NOMO-1 treated with dmso at 0.1 percent for 144 hours (cell line): Measurements from ENCODE around the gene C4orf33.
"Not testable (repeated sequence)": the region's sequence is repeated elsewhere in the genome, so short reads cannot be mapped to it uniquely, and the experiment has no call there.

Experiments used
- DNase-seq: peaks from one replicate; lab custom pipeline; 2025; ENCODE audit not compliant: unreplicated experiment; lab: John Stamatoyannopoulos, UW

Gene C4orf33

GRCh38 chr4:129095811-129096454 lies at the start of gene C4orf33:
C4orf33 (plus strand) TSS chr4:129096152; CDS start chr4:129102611, 6,459 bp downstream.
- peak; percentile 60 for DNase-seq

- DNase-seq: no peak
Observed at GRCh38 chr4:129059028-129059427, 36.9 kb upstream of the C4orf33 start.

GRCh38 chr4:129062580-129062979 lies 33.4 kb upstream of the C4orf33 start:
- DNase-seq: no peak

- no peak for DNase-seq
Observed at GRCh38 chr4:129063640-129064039, 32.3 kb upstream of the C4orf33 start.

GRCh38 chr4:129064717-129065116 lies 31.2 kb upstream of the C4orf33 start:
- DNase-seq: no peak

- DNase-seq: not testable (repeated sequence)
Observed at GRCh38 chr4:129069537-129069936, 26.4 kb upstream of the C4orf33 start.

- DNase-seq: no peak
Observed at GRCh38 chr4:129077326-129077725, 18.6 kb upstream of the C4orf33 start.

- no peak for DNase-seq
Observed at GRCh38 chr4:129080129-129080528, 15.8 kb upstream of the C4orf33 start.

GRCh38 chr4:129082302-129082701 lies 13.7 kb upstream of the C4orf33 start:
- no peak for DNase-seq

- DNase-seq: no peak
Observed at GRCh38 chr4:129085472-129085871, 10.5 kb upstream of the C4orf33 start.

GRCh38 chr4:129087516-129087915 lies 8.4 kb upstream of the C4orf33 start:
- no peak for DNase-seq

GRCh38 chr4:129092631-129093190 lies 3.2 kb upstream of the C4orf33 start:
- DNase-seq: no peak

GRCh38 chr4:129093191-129093920 lies 2.6 kb upstream of the C4orf33 start, which contains the start of gene SCLT1:
SCLT1 (minus strand) TSS chr4:129093539; CDS start chr4:129093103, 436 bp downstream.
- peak; percentile 95 for DNase-seq

GRCh38 chr4:129094347-129094746 lies 1.6 kb upstream of the C4orf33 start:
- DNase-seq: no peak

- DNase-seq: no peak
Observed at GRCh38 chr4:129098531-129099001, 2.6 kb downstream of the C4orf33 start.

- no peak for DNase-seq
Observed at GRCh38 chr4:129109965-129110824, 14.2 kb downstream of the C4orf33 start.

- no peak for DNase-seq
Observed at GRCh38 chr4:129110931-129111330, 15.0 kb downstream of the C4orf33 start.

- DNase-seq: no peak
Observed at GRCh38 chr4:129111919-129112318, 16.0 kb downstream of the C4orf33 start.

GRCh38 chr4:129113434-129113833 lies 17.5 kb downstream of the C4orf33 start:
- no peak for DNase-seq

GRCh38 chr4:129113919-129114318 lies 18.0 kb downstream of the C4orf33 start:
- no peak for DNase-seq

- no peak for DNase-seq
Observed at GRCh38 chr4:129117705-129118104, 21.8 kb downstream of the C4orf33 start.
